Left hindlimb (tissue), 1 donor: Measurements from ENCODE around the gene ENAH.

Experiments
- DNase-seq: peaks from one replicate; pipeline ENCODE4 v3.0.0-alpha.2; 2018

Gene ENAH

DNA sequence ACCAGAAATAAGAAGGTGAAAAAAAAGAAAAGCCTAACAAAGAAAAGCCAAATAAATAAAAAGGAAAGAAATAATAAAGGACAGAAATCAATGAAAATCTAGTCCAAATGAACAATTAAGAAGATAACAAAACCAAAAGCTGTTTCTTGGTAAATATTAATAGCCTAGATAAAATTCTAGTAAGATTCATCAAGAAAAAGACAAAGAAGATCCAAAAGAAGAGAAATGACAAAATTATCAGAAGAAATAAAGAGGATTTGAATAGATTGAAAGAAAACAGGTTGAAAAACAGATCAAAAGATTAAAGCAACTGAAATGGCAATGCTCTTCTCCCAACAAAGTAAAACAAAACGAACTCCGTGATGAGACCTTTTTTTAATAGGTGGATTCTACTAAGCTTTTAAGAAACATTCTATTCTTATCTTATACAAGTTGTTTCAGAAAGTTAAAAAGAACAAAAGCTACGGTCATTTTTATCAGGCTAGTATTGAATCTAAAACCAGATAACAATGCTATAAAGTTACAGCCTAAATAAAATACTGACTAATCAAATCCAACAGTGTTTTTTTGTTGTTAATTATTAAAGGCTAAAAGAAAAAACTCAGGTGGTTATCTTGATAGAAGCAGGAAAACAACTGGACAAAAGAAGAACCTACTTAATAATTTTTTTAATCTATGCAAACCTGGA is 50.9 kb downstream of the ENAH start:
- no peak for DNase-seq

GRCh38 chr1:225598847-225599246 is 54.1 kb downstream of the ENAH start:
- DNase-seq: no peak

- no peak for DNase-seq
These were observed 54.9 kb downstream of the ENAH start for GRCh38 chr1:225597926-225598575.

DNA sequence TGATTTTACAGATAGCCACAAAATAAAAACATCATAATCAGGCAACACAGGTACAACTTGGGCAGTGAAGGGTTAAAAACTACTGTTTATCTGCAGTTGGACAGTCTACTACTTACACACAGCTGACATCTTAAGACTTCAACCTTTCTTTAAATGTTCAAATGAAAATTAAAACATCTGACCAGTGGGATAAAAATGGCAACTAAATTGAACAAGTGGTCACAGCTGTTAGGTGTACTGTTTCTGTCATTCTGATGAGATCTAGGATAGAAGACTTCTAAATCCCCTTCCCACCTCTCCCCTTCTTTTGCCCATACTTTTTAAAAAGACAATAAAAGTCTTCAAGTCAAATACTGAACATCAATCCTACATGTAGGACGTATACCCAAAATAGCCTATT is 56.2 kb downstream of the ENAH start:
- no peak for DNase-seq

DNA sequence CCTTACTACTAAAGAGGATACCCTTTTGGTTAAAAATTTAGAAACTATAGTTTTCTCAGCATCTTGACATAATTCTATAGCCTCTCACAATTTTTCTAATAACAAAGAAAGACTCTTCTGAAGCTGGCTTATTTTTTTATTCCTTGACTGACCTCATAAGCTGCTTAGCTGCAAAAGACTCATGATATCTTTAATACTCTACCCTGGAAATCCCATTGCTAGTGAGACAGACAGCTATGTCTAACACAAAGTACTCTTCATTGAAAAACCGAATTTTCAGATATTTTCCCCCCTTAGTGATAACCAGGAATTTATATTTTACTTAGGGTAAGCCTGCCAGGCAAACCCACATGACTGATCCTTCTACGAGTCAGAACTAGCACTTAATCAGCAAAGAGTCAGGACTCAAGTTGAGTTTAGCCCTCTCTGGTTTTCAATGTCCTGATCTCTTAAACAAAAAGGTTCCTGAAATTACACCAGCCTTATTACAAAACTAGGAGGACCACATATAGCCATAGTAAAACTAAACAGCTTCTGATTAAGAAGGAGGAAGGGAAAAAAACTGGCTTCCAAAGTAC is 56.9 kb downstream of the ENAH start:
- no peak for DNase-seq

DNA sequence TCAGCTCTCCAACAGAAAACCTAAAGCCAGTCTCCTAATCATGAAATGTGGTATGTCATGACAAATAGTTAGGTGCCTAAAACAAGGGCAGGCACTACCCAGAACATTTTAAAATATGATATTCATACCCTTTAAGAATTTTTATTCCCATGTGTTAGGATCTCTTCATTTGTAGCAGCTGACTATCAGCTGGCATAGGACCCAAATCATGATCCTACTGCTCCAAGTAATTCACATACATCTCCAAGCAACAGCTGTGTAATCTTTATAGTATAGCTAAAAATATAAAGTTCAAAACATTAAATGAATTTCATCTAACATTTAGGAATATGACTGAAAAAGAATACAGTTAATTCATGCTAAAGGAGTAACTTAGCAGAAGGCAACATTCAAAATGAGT is 57.5 kb downstream of the ENAH start:
- no peak for DNase-seq

GRCh38 chr1:225593414-225593813 is 59.5 kb downstream of the ENAH start:
- no peak for DNase-seq

DNA sequence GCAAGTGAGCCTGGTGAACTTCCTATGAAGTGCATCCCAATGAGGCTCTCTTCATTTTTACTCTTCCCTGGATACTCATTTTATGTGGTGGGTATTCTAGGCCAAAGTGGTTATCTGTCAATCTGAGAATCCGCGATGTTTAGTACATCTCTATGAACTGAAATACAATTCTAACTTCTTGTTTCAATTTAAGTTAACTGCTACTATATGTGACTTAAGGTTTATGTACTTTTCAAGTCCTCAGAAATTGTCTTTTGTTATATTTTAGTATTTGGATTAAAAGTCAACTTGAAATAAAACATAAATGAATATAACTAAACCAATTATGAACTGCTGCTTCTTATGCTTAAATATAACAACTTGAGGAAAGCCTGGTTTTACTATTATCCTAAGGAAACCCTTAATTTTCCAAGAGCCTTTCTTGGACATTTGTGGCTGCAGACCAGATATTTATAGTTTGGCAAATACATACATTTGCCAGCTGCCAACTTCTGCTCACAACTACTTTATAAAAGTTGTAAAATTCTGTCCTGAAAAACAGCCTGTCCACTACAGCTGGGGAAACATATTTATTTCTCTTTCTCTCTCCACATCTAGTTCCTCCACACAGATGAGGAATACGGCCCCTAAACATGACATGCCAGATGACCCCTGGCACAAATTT is 60.4 kb downstream of the ENAH start:
- DNase-seq: no peak

DNA sequence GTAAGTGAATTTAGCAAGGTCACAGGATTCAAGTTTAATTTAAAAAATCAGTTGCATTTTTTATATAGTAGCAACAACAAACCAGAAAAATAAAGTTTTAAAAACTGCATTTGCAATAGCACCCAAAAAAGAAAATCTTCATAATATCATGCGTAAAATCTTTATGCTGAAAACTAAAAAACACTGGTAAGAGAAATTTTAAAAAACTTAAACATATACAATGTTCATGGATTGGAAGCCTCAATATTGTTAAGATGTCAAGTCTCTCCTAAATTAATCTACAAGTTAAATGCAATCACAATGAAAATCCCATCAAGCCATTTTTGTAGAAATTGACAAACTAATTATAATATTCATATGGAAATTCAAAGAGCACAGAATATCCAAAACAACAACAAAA is 65.6 kb downstream of the ENAH start:
- DNase-seq: no peak

DNA sequence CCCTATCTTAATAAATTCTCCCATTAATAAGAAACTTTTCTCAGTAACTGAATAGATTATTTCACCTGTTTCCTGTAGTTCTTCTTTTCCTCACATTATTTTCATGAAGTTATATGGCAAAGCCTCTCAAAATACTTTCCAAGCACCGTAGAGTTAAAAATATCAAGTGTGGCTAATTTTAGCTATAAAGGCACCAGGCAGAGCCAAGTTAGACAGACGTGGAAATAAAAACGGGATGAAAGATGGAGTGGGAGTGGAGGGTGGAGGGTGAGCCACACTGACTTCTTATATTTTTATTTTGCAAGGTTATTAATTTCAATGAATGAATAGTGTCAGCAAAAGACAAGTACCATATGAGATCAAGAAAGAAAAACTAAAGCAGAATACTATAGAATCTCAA is 71.7 kb downstream of the ENAH start:
- no peak for DNase-seq

DNA sequence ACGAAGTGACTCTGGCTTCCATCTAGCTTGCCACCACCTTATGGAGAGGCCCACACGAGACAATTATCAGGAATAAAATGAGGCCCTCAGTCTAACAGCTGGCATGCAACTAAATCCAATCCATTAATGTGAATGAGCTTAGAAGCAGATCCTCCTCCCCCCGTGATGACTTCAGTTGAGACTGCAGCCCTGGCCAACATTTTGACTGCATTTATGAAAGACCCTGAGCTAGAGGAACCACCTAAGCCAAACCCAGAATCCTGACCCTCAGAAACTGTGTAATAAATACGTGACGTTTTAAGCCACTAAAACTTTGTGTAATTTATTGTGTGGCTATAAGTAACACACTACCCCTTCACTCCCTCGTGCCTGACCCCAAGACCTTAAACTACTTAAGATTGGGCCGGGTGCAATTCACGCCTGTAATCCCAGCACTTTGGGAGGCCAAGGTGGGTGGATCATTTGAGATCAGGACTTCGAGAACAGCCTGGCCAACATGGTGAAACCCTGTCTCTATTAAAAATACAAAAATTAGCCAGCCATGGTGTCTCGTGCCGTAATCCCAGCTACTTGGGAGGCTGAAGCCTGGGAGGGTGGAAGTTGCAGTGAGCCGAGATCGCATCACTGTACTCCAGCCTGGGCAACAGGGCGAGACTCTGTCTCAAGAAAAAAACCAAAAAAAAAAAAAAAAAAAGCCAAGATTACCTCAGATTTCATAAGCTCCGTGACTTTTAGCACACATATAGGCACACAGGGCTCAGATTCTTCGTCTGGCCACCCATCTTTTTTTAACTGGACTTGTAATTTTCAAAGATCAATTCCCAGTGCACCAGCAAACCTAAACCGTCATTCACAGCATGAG is 72.5 kb downstream of the ENAH start:
- DNase-seq: no peak

GRCh38 chr1:225578251-225578977 is 74.5 kb downstream of the ENAH start:
- DNase-seq: no peak

DNA sequence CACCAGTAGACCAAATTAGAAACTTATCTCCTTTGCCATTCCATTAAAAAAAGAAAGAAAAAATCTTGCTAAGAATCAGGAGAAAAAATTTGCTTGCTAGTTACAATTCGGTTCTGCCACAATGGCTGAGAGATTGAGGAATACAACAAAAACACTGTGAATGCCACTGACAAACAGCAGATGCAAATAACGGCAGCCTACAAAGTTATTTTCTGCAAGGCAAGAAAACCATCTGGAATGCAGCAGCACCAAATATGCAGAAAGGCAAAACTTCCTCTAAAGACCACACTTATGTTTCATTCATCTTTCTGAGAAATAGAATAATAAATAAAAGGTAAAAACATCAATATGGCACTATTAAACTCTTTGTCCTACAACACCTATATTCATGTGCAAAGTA is 75.7 kb downstream of the ENAH start:
- no peak for DNase-seq

DNA sequence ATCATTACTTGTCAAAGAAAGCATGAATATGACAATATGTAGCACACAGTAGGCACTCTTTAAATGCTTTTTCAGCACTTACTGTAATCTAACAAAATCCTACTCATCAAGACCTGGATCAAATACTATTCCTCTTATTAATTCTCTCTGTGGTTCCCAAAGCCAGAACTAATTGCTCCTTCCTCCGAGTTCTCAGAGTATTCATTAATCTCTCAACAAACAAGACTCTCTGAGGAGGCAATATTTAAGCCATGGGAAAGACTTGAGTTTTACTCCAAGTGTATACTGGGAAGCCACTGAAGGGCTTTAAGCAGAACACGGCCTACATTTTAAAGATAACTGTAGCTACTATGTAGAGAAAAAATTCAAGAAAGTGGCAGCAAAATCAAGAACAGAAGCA is 79.7 kb downstream of the ENAH start:
- DNase-seq: no peak

DNA sequence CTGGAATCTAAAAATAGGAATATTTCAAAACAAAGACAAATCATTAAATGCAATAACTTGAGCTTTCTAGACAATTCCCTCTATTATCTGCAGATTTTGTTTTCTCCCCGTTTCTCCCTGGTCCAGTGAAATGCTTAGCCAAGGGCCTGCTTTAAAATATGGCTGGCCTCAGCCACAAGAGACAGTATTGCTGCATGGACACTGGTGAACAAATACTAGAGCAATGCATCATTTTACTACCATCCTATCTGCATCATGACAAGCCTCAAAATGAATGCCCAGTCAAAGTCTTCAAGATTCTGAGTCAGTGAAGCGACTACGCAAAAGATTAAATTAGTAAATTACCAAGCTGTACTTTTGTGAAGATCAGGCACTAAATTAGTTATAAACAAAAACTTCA is 80.5 kb downstream of the ENAH start:
- no peak for DNase-seq

- DNase-seq: no peak
These were observed 85.1 kb downstream of the ENAH start for GRCh38 chr1:225567789-225568188.

DNA sequence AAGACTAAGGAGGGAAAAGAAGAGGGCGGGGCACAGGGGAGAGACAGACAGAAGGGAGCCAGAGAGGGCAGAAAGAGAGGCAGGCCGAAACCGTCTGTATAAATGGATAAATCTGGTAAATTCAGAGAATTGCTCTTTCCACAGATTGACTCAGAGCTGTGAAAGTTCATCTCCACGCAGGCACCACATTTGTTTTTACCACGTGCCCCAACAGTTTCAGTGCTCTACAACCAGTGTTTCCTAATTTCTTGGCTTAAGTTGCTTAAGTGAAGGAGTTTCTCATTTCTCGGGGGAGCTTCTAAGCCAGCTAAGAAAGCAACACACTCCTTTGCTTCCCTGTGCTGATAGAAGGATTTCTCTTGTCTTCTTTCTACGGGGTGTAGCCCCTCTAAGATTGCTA is 87.1 kb downstream of the ENAH start:
- no peak for DNase-seq

DNA sequence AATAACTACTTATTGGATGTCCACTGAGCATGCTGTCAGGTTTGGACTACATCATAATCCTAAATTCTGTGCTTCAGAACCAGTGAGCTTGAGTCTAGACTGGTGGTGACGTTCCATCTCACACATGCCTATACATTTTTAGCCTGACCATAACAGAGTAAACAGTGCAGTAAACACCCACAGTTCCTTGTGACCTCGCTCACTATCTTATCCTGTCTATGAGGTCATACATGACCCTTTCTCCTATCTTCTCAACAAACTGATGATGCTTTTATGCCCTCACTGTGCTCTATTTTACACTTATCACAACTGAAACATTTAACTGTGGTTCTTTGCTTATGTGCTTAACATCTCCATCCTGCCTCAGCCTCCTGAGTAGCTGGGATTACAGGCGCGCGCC is 91.2 kb downstream of the ENAH start:
- no peak for DNase-seq

- no peak for DNase-seq
These were observed 93.0 kb downstream of the ENAH start for GRCh38 chr1:225559902-225560301.

DNA sequence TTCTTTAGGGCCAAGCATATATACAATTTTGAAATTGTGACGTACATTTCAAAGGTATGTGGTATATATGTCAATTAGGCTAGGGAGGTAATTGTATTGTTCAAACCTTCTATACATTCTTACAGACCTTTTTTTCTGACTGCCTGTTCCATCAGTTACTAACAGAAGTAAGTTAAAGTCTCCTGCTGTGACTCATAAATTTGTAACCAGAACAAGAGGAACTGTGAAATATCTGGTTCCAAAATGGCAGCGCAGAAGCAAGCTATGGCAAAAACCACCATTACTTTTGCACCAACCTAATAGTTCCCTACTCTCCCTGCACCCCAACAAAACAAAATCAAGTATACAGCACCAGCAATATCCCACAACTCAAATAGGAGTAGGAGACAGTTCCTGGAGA is 93.6 kb downstream of the ENAH start:
- no peak for DNase-seq

GRCh38 chr1:225556694-225557093 is 96.2 kb downstream of the ENAH start:
- no peak for DNase-seq

DNA sequence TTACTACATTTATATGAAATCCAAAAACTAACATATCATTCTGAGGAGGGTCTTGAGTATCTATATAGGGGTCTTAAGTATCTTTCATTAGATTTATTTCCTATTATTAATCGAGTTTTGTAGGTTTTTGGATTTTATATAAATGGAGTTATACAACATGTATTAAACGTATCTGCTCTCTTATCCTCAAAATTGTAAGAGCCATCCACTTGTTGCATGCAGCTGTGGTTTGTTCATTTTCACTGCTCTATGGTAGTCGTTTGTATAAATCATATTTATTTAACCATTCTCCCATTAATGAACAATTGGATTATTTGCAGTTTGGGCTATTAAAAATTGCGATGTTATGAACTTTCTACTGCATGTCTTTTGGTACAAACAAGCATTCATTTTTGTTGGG is 97.1 kb downstream of the ENAH start:
- no peak for DNase-seq
